Loucy (cell line): ENCODE data around the gene RNF126.

Source experiments
- EZH2phosphoT487 ChIP-seq: fragments of 200-600 bp; IDR thresholded peaks from 2 replicates; pipeline ENCODE4 v1.6.1; 2018; ENCODE audit warnings: antibody characterized with exemption, mild to moderate bottlenecking, moderate library complexity, borderline replicate concordance
- TF ChIP-seq, protein P1 (sequence below): fragments of 200-600 bp; sonication (generic); conservative IDR thresholded peaks from 2 replicates; pipeline ENCODE4 v1.5.1; 2014; ENCODE audit warnings: mild to moderate bottlenecking, antibody characterized with exemption, low read length

DNA sequence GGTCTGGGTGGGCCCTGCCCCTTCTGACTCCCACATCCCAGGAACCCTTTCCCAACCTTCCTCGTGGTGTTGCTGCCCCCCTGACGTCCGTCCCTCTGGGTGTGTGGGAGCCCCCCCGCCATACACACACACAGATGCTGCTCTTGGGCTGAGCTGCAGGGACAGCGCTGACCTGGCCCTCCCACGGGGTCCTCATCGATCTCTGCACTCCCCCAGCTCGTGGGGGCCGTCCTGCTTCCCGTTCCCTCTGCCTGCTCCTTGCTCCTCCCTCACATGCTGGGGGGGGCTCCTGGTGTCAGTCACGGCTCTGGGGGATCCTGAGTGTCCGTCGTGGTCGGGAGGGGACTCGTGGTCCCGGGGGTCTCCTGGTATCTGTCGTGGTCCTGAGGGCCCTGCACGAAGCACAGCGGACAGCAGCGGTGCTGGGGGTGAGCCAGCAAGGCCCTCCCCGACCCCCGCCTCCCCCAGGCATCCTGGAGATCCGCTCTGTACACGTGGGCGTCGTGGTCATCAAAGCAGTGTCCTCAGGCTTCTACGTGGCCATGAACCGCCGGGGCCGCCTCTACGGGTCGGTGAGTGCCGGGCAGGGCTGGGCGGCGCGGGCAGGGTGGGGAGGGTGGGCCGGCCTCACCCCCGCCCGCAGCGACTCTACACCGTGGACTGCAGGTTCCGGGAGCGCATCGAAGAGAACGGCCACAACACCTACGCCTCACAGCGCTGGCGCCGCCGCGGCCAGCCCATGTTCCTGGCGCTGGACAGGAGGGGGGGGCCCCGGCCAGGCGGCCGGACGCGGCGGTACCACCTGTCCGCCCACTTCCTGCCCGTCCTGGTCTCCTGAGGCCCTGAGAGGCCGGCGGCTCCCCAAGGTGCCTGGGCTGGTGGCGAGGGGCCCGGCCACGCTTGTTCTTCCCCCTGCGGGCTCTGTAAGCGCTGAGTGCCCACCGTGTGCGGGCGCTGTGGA lies 20.0 kb downstream of the RNF126 start:
- TF ChIP-seq, protein P1, sequence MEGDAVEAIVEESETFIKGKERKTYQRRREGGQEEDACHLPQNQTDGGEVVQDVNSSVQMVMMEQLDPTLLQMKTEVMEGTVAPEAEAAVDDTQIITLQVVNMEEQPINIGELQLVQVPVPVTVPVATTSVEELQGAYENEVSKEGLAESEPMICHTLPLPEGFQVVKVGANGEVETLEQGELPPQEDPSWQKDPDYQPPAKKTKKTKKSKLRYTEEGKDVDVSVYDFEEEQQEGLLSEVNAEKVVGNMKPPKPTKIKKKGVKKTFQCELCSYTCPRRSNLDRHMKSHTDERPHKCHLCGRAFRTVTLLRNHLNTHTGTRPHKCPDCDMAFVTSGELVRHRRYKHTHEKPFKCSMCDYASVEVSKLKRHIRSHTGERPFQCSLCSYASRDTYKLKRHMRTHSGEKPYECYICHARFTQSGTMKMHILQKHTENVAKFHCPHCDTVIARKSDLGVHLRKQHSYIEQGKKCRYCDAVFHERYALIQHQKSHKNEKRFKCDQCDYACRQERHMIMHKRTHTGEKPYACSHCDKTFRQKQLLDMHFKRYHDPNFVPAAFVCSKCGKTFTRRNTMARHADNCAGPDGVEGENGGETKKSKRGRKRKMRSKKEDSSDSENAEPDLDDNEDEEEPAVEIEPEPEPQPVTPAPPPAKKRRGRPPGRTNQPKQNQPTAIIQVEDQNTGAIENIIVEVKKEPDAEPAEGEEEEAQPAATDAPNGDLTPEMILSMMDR = no peak
- no peak for TF ChIP-seq EZH2phosphoT487
